H1 (cell line): Measurements from ENCODE around the gene PLXNB2. TPM values are rescaled to one million over a fixed set of nuclear protein-coding genes. Genes with fewer than 3 reads are reported as not detected.
A peak's percentile ranks its signal among the peaks of the same experiment; 100 is the strongest.

Experiments
- CTCF ChIA-PET: fragments of 300-600 bp; sonication (Branson Sonifier 250); formaldehyde crosslinking; loops from one replicate; lab custom pipeline; 2021; ENCODE audit not compliant: partially characterized antibody; lab: Charles Lee
- POLR2A ChIA-PET: fragments of 300-600 bp; sonication (Branson Sonifier 250); formaldehyde crosslinking; loops from one replicate; lab custom pipeline; 2021; ENCODE audit warnings: inconsistent platforms; ENCODE audit not compliant: partially characterized antibody; lab: Charles Lee
- DNase-seq, 2 experiments: peaks; one replicate each; pipeline versions ENCODE4 v3.0.0 to v3.0.0-alpha.2; 2010 to 2022; ENCODE audit warnings: low spot score in 2 of 2, low read depth in 1 of 2, mixed read lengths in 1 of 2
- FAIRE-seq: peaks from 2 replicates; lab custom pipeline; 2011; peaks lifted over from hg19 to GRCh38; lab: Jason Lieb, UNC
- H2AFZ ChIP-seq: 2 replicates; pipeline ENCODE4 v1.8.1; 2012; ENCODE audit warnings: low read length, inconsistent platforms
- H2AK5ac ChIP-seq: 2 replicates; pipeline ENCODE4 v1.6.1; 2013; ENCODE audit warnings: low read depth, low read length
- H2BK120ac ChIP-seq: replicated peaks from 2 replicates; pipeline ENCODE3; 2013; ENCODE audit warnings: low read depth, low read length, inconsistent platforms
- H2BK12ac ChIP-seq: 2 replicates; pipeline ENCODE4 v1.6.1; 2013; ENCODE audit warnings: low read depth, low read length
- H2BK15ac ChIP-seq: 2 replicates; pipeline ENCODE4 v1.6.1; 2013; ENCODE audit warnings: low read length
- H2BK20ac ChIP-seq: 2 replicates; pipeline ENCODE4 v1.6.1; 2013; ENCODE audit warnings: low read length
- H2BK5ac ChIP-seq: 2 replicates; pipeline ENCODE4 v1.6.1; 2013; ENCODE audit warnings: low read depth, low read length
- H3K14ac ChIP-seq: 2 replicates; pipeline ENCODE4 v1.6.1; 2013; ENCODE audit warnings: inconsistent platforms; ENCODE audit not compliant: insufficient read length
- H3K18ac ChIP-seq: 2 replicates; pipeline ENCODE4 v1.6.1; 2013; ENCODE audit warnings: low read length; ENCODE audit errors: extremely low read depth
- H3K23ac ChIP-seq: 2 replicates; pipeline ENCODE4 v1.6.1; 2013; ENCODE audit warnings: inconsistent platforms; ENCODE audit not compliant: insufficient read length
- H3K23me2 ChIP-seq: 2 replicates; pipeline ENCODE4 v1.6.1; 2013; ENCODE audit warnings: low read depth, low read length
- H3K27ac ChIP-seq: 2 replicates; pipeline ENCODE4 v1.6.1; 2011; ENCODE audit warnings: low read depth, low read length, inconsistent platforms
- H3K27me3 ChIP-seq, 4 experiments: replicated peaks in 1 of 4; 1 replicate in 1 of 4; 2 replicates in 3 of 4; pipeline versions ENCODE4 v1.6.1 to v1.8.1; 2011 to 2013; ENCODE audit warnings: low read length in 3 of 4, mild to moderate bottlenecking in 3 of 4, inconsistent platforms in 2 of 4, mixed read lengths in 2 of 4, moderate library complexity in 1 of 4; ENCODE audit not compliant: control insufficient read depth in 3 of 4, insufficient read depth in 3 of 4; ENCODE audit errors: extremely low read depth in 1 of 4
- H3K36me3 ChIP-seq, 4 experiments: 2 replicates each; pipeline versions ENCODE4 v1.6.1 to v1.8.1; 2011 to 2013; ENCODE audit warnings: mild to moderate bottlenecking in 4 of 4, low read length in 3 of 4, moderate library complexity in 2 of 4, control low read depth in 1 of 4, inconsistent platforms in 1 of 4; ENCODE audit not compliant: insufficient read depth in 4 of 4, control insufficient read depth in 2 of 4
- H3K4ac ChIP-seq: replicated peaks from 2 replicates; pipeline ENCODE3; 2013; ENCODE audit warnings: low read length, low read depth, mixed read lengths, inconsistent platforms; ENCODE audit not compliant: insufficient read length
- H3K4me1 ChIP-seq, 4 experiments: replicated peaks in 1 of 4; 1 replicate in 1 of 4; 2 replicates in 3 of 4; pipeline versions ENCODE4 v1.6.1 to v1.8.1; 2011 to 2013; ENCODE audit warnings: low read length in 3 of 4, inconsistent platforms in 2 of 4, mixed read lengths in 1 of 4; ENCODE audit not compliant: insufficient read depth in 4 of 4, control insufficient read depth in 3 of 4
- H3K4me2 ChIP-seq, 2 experiments: 2 replicates each; pipeline versions ENCODE4 v1.6.1 to v1.8.1; 2011 to 2013; ENCODE audit warnings: low read depth in 2 of 2, low read length in 2 of 2, control low read depth in 1 of 2, inconsistent platforms in 1 of 2, mild to moderate bottlenecking in 1 of 2; ENCODE audit not compliant: insufficient read depth in 1 of 2
- H3K4me3 ChIP-seq, 4 experiments: fragments of 200-600, 300-600 bp in 1 of 4; sonication (generic), shearing (Covaris generic), sonication (Bioruptor Twin) in 1 of 4; 2 replicates each; pipeline versions ENCODE4 v1.5.1 to v1.8.1; 2011 to 2016; ENCODE audit warnings: low read length in 4 of 4, low read depth in 3 of 4, control low read depth in 2 of 4, inconsistent platforms in 2 of 4, mild to moderate bottlenecking in 2 of 4, mixed read lengths in 1 of 4, moderate library complexity in 1 of 4; ENCODE audit not compliant: insufficient read depth in 2 of 4; ENCODE audit errors: extremely low read depth in 1 of 4
- H3K56ac ChIP-seq: replicated peaks from 2 replicates; pipeline ENCODE3; 2013; ENCODE audit warnings: low read depth, mild to moderate bottlenecking, mixed read lengths, low read length, inconsistent platforms; ENCODE audit not compliant: insufficient read length
- H3K79me1 ChIP-seq: 2 replicates; pipeline ENCODE4 v1.6.1; 2013; ENCODE audit warnings: low read depth, low read length, control low read depth
- H3K79me2 ChIP-seq, 2 experiments: 2 replicates each; pipeline versions ENCODE4 v1.6.1 to v1.8.1; 2012 to 2013; ENCODE audit warnings: low read length in 2 of 2, mild to moderate bottlenecking in 2 of 2, inconsistent platforms in 1 of 2; ENCODE audit not compliant: insufficient read depth in 2 of 2, control insufficient read depth in 1 of 2
- H3K9ac ChIP-seq, 4 experiments: replicated peaks in 1 of 4; 1 replicate in 1 of 4; 2 replicates in 3 of 4; pipeline versions ENCODE4 v1.6.1 to v1.8.1; 2011 to 2013; ENCODE audit warnings: low read depth in 3 of 4, low read length in 3 of 4, control low read depth in 2 of 4, mild to moderate bottlenecking in 2 of 4, moderate library complexity in 2 of 4, inconsistent platforms in 1 of 4; ENCODE audit errors: extremely low read depth in 1 of 4
- H3K9me3 ChIP-seq, 2 experiments: 2 replicates each; pipeline versions ENCODE4 v1.6.1 to v1.8.1; 2012 to 2013; ENCODE audit warnings: mild to moderate bottlenecking in 2 of 2, moderate library complexity in 2 of 2, control low read depth in 1 of 2, inconsistent platforms in 1 of 2, low read depth in 1 of 2, low read length in 1 of 2, mixed read lengths in 1 of 2; ENCODE audit not compliant: insufficient read depth in 2 of 2
- H4K20me1 ChIP-seq, 2 experiments: replicated peaks in 1 of 2; 2 replicates each; pipeline versions ENCODE3 to v1.8.1; 2011 to 2013; ENCODE audit warnings: inconsistent platforms in 2 of 2, low read length in 2 of 2, mild to moderate bottlenecking in 1 of 2; ENCODE audit not compliant: insufficient read depth in 2 of 2, control insufficient read depth in 1 of 2
- H4K5ac ChIP-seq: 2 replicates; pipeline ENCODE4 v1.6.1; 2013; ENCODE audit warnings: low read length, low read depth, mixed read lengths, inconsistent platforms; ENCODE audit not compliant: insufficient read length
- H4K8ac ChIP-seq: 2 replicates; pipeline ENCODE4 v1.8.0; 2013; ENCODE audit warnings: mild to moderate bottlenecking, moderate library complexity, low read length, inconsistent platforms; ENCODE audit not compliant: insufficient read depth; ENCODE audit errors: extremely low read depth
- H4K91ac ChIP-seq: replicated peaks from 2 replicates; pipeline ENCODE3; 2013; ENCODE audit warnings: low read length, mixed read lengths, inconsistent platforms; ENCODE audit not compliant: insufficient read length
- CBX8 ChIP-seq: fragments of 300-800, 300-1000 bp; sonication (generic); IDR thresholded peaks from 2 replicates; pipeline ENCODE4 v1.7.1; 2016; ENCODE audit warnings: low read depth, low read length, borderline replicate concordance
- CEBPB ChIP-seq: IDR thresholded peaks from 2 replicates; pipeline ENCODE4 v1.6.1; 2012; ENCODE audit warnings: low read depth, low read length
- GTF2F1 ChIP-seq: IDR thresholded peaks from 2 replicates; pipeline ENCODE4 v1.6.1; 2012; ENCODE audit warnings: low read depth, low read length, improper control_type of control experiment, borderline replicate concordance
- HDAC2 ChIP-seq, 2 experiments: fragments of 300-600 bp in 1 of 2; sonication (generic) in 1 of 2; IDR thresholded peaks; 2 replicates each; pipeline ENCODE4 v1.6.1; 2011 to 2012; ENCODE audit warnings: low read depth in 2 of 2, low read length in 2 of 2, mild to moderate bottlenecking in 2 of 2, moderate library complexity in 2 of 2, borderline replicate concordance in 1 of 2, inconsistent platforms in 1 of 2
- KDM5A ChIP-seq: fragments of 200-600 bp; IDR thresholded peaks from 2 replicates; pipeline ENCODE4 v1.7.1; 2012; ENCODE audit warnings: mild to moderate bottlenecking, low read length, inconsistent platforms, mixed read lengths
- POLR2AphosphoS5 ChIP-seq: IDR thresholded peaks from 2 replicates; pipeline ENCODE4 v1.6.1; 2011; ENCODE audit warnings: low read depth, low read length
- RBBP5 ChIP-seq: IDR thresholded peaks from 2 replicates; pipeline ENCODE4 v1.7.1; 2012; ENCODE audit warnings: low read depth, mild to moderate bottlenecking, inconsistent platforms, low read length, moderate library complexity, borderline replicate concordance
- TBP ChIP-seq: IDR thresholded peaks from 2 replicates; pipeline ENCODE4 v1.6.1; 2011; ENCODE audit warnings: low read depth, low read length, improper control_type of control experiment
- WGBS, 2 experiments: shearing (Covaris generic) in 1 of 2; methylation state at CpG; one replicate each; pipeline versions ENCODE4 v1.1.6 to v1.1.7; 2013 to 2015; ENCODE audit warnings: low lambda C conversion rate in 2 of 2, mixed read lengths in 2 of 2, inconsistent platforms in 1 of 2, low coverage in 1 of 2, missing lambda C conversion rate in 1 of 2; ENCODE audit not compliant: insufficient replicate concordance in 2 of 2, insufficient coverage in 1 of 2, insufficient read length in 1 of 2; ENCODE audit errors: extremely low coverage in 1 of 2, missing lambda C conversion rate in 1 of 2; 5-methylcytosine and 5-hydroxymethylcytosine counted together
- polyA plus RNA-seq, 7 experiments: library from polyadenylated mRNA; depleted of rRNA in 3 of 7; stranded (reverse) in 5 of 7; unstranded in 2 of 7; fragments of >200 nt in 5 of 7; fragments of 200-250 nt in 2 of 7; gene quantifications; 1 replicate in 5 of 7; 2 replicates in 1 of 7; 4 replicates in 1 of 7; pipeline versions ENCODE4 v1.2.1 to v1.2.3, GENCODE V29; 2011 to 2013; ENCODE audit warnings: missing spikeins in 2 of 7, mixed read lengths in 2 of 7
- total RNA-seq: library from RNA; stranded (reverse); fragmentation: NEBNext Ultra II Directional; extraction: Animal tissue kit (Norgen Biotek cat#: 25700); gene quantifications from 2 replicates; pipeline ENCODE4 v1.2.1, GENCODE V29; 2021

The PLXNB2 gene
- total and polyA plus RNA-seq, 2 of the 8 experiments (the other 6 are each of a cell fraction or from before 2014, with no cell fraction given): 58.3 to 92.8 TPM

- Histone ChIP-seq H3K9ac (no peak overlapping the region), H4K5ac (no peak overlapping the region), H3K14ac (no peak overlapping the region), H3K36me3 (peaks cover 24 to 91% (median 49%) of the 10 kb centered on the region in 4 experiments), H3K23me2 (no peaks in the 10 kb centered on the region), H2BK12ac (no peak overlapping the region), H3K56ac (no peak overlapping the region), H4K8ac (no peak overlapping the region; the same call in 1 of the 2 replicates), H3K23ac (no peak overlapping the region), H3K4me2 (no peak overlapping the region), H2AK5ac (no peak overlapping the region), H3K18ac (no peak overlapping the region), H4K20me1 (peaks cover 2 to 6% of the 10 kb centered on the region in 2 experiments), H2BK20ac (no peak overlapping the region)
- DNase-seq: no peak
- TF ChIP-seq CEBPB (no peak), CBX8 (no peak), HDAC2 (IDR thresholded peaks at IDR 0.05; ENCODE audit: borderline replicate concordance in 1 of 2, low read depth in 2 of 2, low read length in 2 of 2) (no peak), RBBP5 (no peak), TBP (no peak), KDM5A (no peak), GTF2F1 (no peak), POLR2AphosphoS5 (peak; percentile 11; the same call in 1 of the 2 replicates)
- TF ChIP-seq, all 59 proteins: peak for 1
- Histone ChIP-seq H3K27ac (no peak overlapping the region), H3K9me3 (peaks cover 7 to 24% of the 10 kb centered on the region in 2 experiments; a peak in 3 of 4 replicates), H4K91ac (no peak overlapping the region), H2AFZ (no peak overlapping the region), H2BK5ac (no peak overlapping the region), H2BK120ac (no peak overlapping the region), H3K79me1 (no peaks in the 10 kb centered on the region), H3K4ac (no peak overlapping the region), H3K27me3 (no peaks in the 10 kb centered on the region), H3K4me3 (no peak overlapping the region), H2BK15ac (no peak overlapping the region), H3K4me1 (peaks cover 0 to 2% (median 0%) of the 10 kb centered on the region in 4 experiments; a peak in 2 of 7 replicates), H3K79me2 (no peaks in the 10 kb centered on the region)
- POLR2A ChIA-PET: interaction anchor here (0.7 to 1.2 kb wide), 3 partner anchors 13 to 42 kb away, joined by 3 to 4 read pairs (median 3); no protein-coding TSS in a partner anchor
- 95% methylated on average over 15 of the region's 38 CpGs; no CpG with 5 or more reads in 1 of the 2 experiments for WGBS, 2 experiments
- FAIRE-seq: no peak
- CTCF ChIA-PET: interaction anchor here (0.8 to 3.5 kb wide), 6 partner anchors 11 to 364 kb away, joined by 3 to 12 read pairs (median 4); no protein-coding TSS in a partner anchor
Measured at GRCh38 chr22:50280022-50280707, 27.3 kb downstream of the PLXNB2 start.
